ENCODE measurements around the gene DCST1.
A peak's percentile ranks its signal among the peaks of the same experiment; 100 is the strongest.

DCST1 gene

GRCh38 chr1:155026588-155026987, 7.0 kb upstream of the DCST1 start:
- no peak overlapping the region for H3K4me3 ChIP-seq
- H3K27ac ChIP-seq = no peak overlapping the region

GRCh38 chr1:155029513-155030242, 3.9 kb upstream of the DCST1 start:
- no peak overlapping the region for H3K27ac ChIP-seq
- H3K4me3 ChIP-seq = no peak overlapping the region

- H3K4me3 ChIP-seq = no peak overlapping the region
- no peak overlapping the region for H3K27ac ChIP-seq
Measured at GRCh38 chr1:155030243-155030795, 3.3 kb upstream of the DCST1 start.

- Histone ChIP-seq H3K4me3 (no peak overlapping the region), H3K27ac (no peak overlapping the region)
Measured at GRCh38 chr1:155030899-155031298, 2.7 kb upstream of the DCST1 start.

- H3K27ac ChIP-seq = no peak overlapping the region
- H3K4me3 ChIP-seq = no peak overlapping the region
Measured at GRCh38 chr1:155032886-155033285, 738 bp upstream of the DCST1 start.

GRCh38 chr1:155034318-155035208, 939 bp downstream of the DCST1 start:
- Histone ChIP-seq H3K27ac (no peak overlapping the region), H3K4me3 (no peak overlapping the region)

- Histone ChIP-seq H3K27ac (no peak overlapping the region), H3K4me3 (no peak overlapping the region)
Measured at GRCh38 chr1:155035936-155036335, 2.3 kb downstream of the DCST1 start.

- Histone ChIP-seq H3K27ac (peak overlapping the region in 4 of 21 experiments; percentile 64 to 83 (median 74)), H3K4me3 (no peak overlapping the region)
Measured at GRCh38 chr1:155037043-155037442, 3.4 kb downstream of the DCST1 start.

GRCh38 chr1:155037851-155038441, 4.3 kb downstream of the DCST1 start:
- Histone ChIP-seq H3K27ac (peak overlapping the region in 18 of 21 experiments; percentile 56 to 86 (median 68)), H3K4me3 (no peak overlapping the region)

- Histone ChIP-seq H3K27ac (peak overlapping the region in 20 of 21 experiments; percentile 32 to 86 (median 70)), H3K4me3 (no peak overlapping the region)
Measured at GRCh38 chr1:155038602-155039307, 5.1 kb downstream of the DCST1 start.

- H3K4me3 ChIP-seq = no peak overlapping the region
- peak overlapping the region in 17 of 21 experiments; percentile 9 to 86 (median 64) for H3K27ac ChIP-seq
Measured at GRCh38 chr1:155039308-155039669, 5.7 kb downstream of the DCST1 start.

GRCh38 chr1:155040358-155041093, 6.9 kb downstream of the DCST1 start:
- H3K27ac ChIP-seq = peak overlapping the region in 1 of 21 experiments; percentile 10
- H3K4me3 ChIP-seq = no peak overlapping the region

- H3K27ac ChIP-seq = no peak overlapping the region
- no peak overlapping the region for H3K4me3 ChIP-seq
Measured at GRCh38 chr1:155042789-155043188, 9.2 kb downstream of the DCST1 start.

GRCh38 chr1:155043301-155043702, 9.7 kb downstream of the DCST1 start:
- H3K4me3 ChIP-seq = no peak overlapping the region
- H3K27ac ChIP-seq = no peak overlapping the region

GRCh38 chr1:155043793-155044192, 10.2 kb downstream of the DCST1 start:
- Histone ChIP-seq H3K27ac (peak overlapping the region in 1 of 21 experiments; percentile 10), H3K4me3 (no peak overlapping the region)

- H3K4me3 ChIP-seq = no peak overlapping the region
- H3K27ac ChIP-seq = peak overlapping the region in 4 of 21 experiments; percentile 11 to 43 (median 29)
Measured at GRCh38 chr1:155044365-155044764, 10.7 kb downstream of the DCST1 start.

- Histone ChIP-seq H3K27ac (peak overlapping the region in 4 of 21 experiments; percentile 11 to 43 (median 29)), H3K4me3 (no peak overlapping the region)
Measured at GRCh38 chr1:155044812-155045657, 11.4 kb downstream of the DCST1 start.
